GM20000 (cell line): Measurements from ENCODE around the gene MID1IP1.

Experiments
- DNase-seq: peaks from one replicate; pipeline ENCODE4 v3.0.0; 2012; ENCODE audit warnings: low spot score
- TF ChIP-seq, protein P1 (sequence below): IDR thresholded peaks from 2 replicates; pipeline ENCODE4 v1.5.1; 2012; ENCODE audit warnings: mild to moderate bottlenecking, control low read depth; ENCODE audit errors: extremely low read depth, missing control alignments

The MID1IP1 gene

DNA sequence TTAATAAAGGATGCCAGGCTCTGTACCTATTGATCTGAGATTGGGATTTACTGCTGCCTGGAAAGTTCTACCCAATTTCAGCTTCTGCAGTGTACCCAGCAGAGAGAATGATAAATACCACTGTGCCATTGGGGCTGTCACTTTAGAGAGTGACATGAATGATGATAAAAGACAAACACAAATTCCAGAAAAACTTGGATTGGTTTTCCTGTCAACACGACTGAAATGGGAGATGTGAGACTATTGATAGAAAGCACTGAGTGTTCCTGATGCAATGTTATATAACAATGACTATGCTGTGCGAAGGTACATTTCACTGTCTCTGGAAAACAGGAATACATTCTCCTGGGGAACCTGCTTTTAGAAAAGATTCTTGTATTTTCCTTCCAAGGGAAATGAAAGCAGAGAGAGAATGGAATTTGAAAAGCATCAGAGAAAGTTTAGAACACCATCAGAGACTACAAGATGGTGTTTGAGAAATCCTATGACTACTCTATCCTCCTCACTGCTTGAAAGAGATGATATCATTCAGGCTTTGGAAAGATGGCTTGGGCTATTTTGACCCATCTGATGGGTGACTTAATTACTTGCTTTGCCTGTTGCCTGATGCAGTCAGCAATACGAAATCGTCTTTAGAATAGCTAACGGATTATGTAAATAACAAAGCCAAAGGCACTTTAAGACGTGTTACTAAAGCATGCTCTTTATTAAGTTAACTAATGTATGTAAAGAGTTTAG, 49.7 kb downstream of the MID1IP1 start:
- TF ChIP-seq, protein P1, sequence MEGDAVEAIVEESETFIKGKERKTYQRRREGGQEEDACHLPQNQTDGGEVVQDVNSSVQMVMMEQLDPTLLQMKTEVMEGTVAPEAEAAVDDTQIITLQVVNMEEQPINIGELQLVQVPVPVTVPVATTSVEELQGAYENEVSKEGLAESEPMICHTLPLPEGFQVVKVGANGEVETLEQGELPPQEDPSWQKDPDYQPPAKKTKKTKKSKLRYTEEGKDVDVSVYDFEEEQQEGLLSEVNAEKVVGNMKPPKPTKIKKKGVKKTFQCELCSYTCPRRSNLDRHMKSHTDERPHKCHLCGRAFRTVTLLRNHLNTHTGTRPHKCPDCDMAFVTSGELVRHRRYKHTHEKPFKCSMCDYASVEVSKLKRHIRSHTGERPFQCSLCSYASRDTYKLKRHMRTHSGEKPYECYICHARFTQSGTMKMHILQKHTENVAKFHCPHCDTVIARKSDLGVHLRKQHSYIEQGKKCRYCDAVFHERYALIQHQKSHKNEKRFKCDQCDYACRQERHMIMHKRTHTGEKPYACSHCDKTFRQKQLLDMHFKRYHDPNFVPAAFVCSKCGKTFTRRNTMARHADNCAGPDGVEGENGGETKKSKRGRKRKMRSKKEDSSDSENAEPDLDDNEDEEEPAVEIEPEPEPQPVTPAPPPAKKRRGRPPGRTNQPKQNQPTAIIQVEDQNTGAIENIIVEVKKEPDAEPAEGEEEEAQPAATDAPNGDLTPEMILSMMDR, result no peak
- DNase-seq, result no peak

DNA sequence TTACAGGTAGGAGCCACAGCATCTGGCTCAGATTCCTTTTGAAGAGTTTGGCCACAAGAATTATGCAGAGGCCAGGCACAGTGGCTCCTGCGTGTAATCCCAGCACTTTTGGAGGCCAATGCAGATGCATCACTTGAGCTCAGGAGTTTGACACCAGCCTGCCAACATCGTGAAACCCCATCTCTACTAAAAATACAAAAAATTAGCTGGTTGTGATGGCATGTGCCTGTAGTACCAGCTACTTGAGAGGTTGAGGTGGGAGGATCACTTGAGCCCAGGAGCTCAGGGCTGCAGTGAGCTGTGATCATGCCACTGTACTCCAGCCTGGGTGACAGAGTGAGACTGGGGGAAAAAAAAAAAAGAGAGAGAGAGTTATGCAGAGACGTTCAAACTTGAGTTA, 53.0 kb downstream of the MID1IP1 start:
- TF ChIP-seq, protein P1, result no peak
- DNase-seq, result no peak
